Diencephalon (tissue), 1 donor: Measurements from ENCODE around the gene SSTR1. TPM values are rescaled to one million over a fixed set of nuclear protein-coding genes. Genes with fewer than 3 reads are reported as not detected.

Experiments
- total RNA-seq: library from RNA; depleted of rRNA; stranded (reverse); fragments of >200 nt; gene quantifications from one replicate; pipeline ENCODE4 v1.2.3, GENCODE V29; 2014

SSTR1 gene
- 14.3 TPM for total RNA-seq

GRCh38 chr14:38207736-38208617, at the start of gene SSTR1:
TSS of gene SSTR1 (plus strand) at chr14:38207904. CDS start at chr14:38209390, 1,486 bp downstream.

GRCh38 chr14:38255673-38256532, 48.2 kb downstream of the SSTR1 start, which contains the start of gene CLEC14A:
TSS of gene CLEC14A (minus strand) at chr14:38256093. CDS start at chr14:38256022, 71 bp downstream.

Other genes with a start within 250 kb of the SSTR1 start
- 5.3 TPM for gene CLEC14A, start 48.2 kb downstream of the SSTR1 start, total RNA-seq